Small intestine (tissue), 7 donors: Measurements from ENCODE around the gene BACH2. TPM values are rescaled to one million over a fixed set of nuclear protein-coding genes. Genes with fewer than 3 reads are reported as not detected.
A peak's percentile ranks its signal among the peaks of the same experiment; 100 is the strongest.

ENCODE experiments used
- DNase-seq, 2 donors: peaks; one replicate each; pipeline versions ENCODE4 v3.0.0 to v3.0.0-alpha.2; 2013
- FAIRE-seq: peaks from 2 replicates; lab custom pipeline; 2012; peaks lifted over from hg19 to GRCh38; lab: Jason Lieb, UNC
- H3K27ac ChIP-seq, 3 donors: one replicate each; pipeline ENCODE4 v1.5.1; 2013; ENCODE audit warnings: low read length in 2 of 3, mild to moderate bottlenecking in 2 of 3, control low read depth in 1 of 3, inconsistent platforms in 1 of 3, low read depth in 1 of 3, moderate library complexity in 1 of 3
- H3K27me3 ChIP-seq, 3 donors: one replicate each; pipeline ENCODE4 v1.6.1; 2013; ENCODE audit warnings: low read length in 3 of 3, inconsistent platforms in 1 of 3; ENCODE audit not compliant: control insufficient read depth in 3 of 3, insufficient read depth in 3 of 3
- H3K36me3 ChIP-seq, 3 donors: one replicate each; pipeline ENCODE4 v1.6.1; 2013; ENCODE audit warnings: low read length in 3 of 3, inconsistent platforms in 1 of 3, low read depth in 1 of 3, mild to moderate bottlenecking in 1 of 3, moderate library complexity in 1 of 3; ENCODE audit not compliant: control insufficient read depth in 3 of 3, insufficient read depth in 2 of 3
- H3K4me1 ChIP-seq, 3 donors: one replicate each; pipeline ENCODE4 v1.6.1; 2013; ENCODE audit warnings: low read length in 2 of 3, inconsistent platforms in 1 of 3, low read depth in 1 of 3, mild to moderate bottlenecking in 1 of 3, moderate library complexity in 1 of 3; ENCODE audit not compliant: control insufficient read depth in 3 of 3, insufficient read depth in 2 of 3
- H3K4me3 ChIP-seq, 3 donors: one replicate each; pipeline ENCODE4 v1.5.1; 2013; ENCODE audit warnings: low read length in 3 of 3, control low read depth in 1 of 3, inconsistent platforms in 1 of 3, low read depth in 1 of 3, mild to moderate bottlenecking in 1 of 3, moderate library complexity in 1 of 3
- H3K9me3 ChIP-seq, 2 donors: one replicate each; pipeline ENCODE4 v1.6.1; 2013; ENCODE audit warnings: low read depth in 1 of 2, low read length in 1 of 2; ENCODE audit not compliant: control insufficient read depth in 2 of 2, insufficient read depth in 1 of 2
- WGBS, 3 donors: extraction: QIAGEN DNeasy Blood & Tissue Kit; methylation state at CpG; one replicate each; pipeline ENCODE4 v1.1.7; 2013; 5-methylcytosine and 5-hydroxymethylcytosine counted together
- polyA plus RNA-seq, 4 donors: library from polyadenylated mRNA; stranded (reverse) in 3 of 4; unstranded in 1 of 4; fragments of 200-250 nt in 3 of 4; fragments of 120-200 nt in 1 of 4; gene quantifications; one replicate each; pipeline versions ENCODE4 v1.2.1 to v1.2.3, GENCODE V29; 2013
- donor health status: healthy with polysubstance abuse.
- donor health status: control.
- donor health status: control.
- donor health status: Bipolar disorder and iron deficiency.
- donor health status: healthy.

BACH2 gene
- polyA plus RNA-seq, 4 donors = under 0.01 to 1.4 (median 0.67) TPM; not detected in 1

GRCh38 chr6:90291565-90291964 lies 5.1 kb downstream of the BACH2 start:
- FAIRE-seq (no peak), DNase-seq (no peak)
- Histone ChIP-seq H3K27me3 (peaks cover 0 to 47% (median 2%) of the 10 kb centered on the region in 3 donors), H3K4me1 (peaks cover 0 to 7% (median 4%) of the 10 kb centered on the region in 3 donors), H3K4me3 (no peak overlapping the region), H3K36me3 (no peaks in the 10 kb centered on the region), H3K27ac (no peak overlapping the region), H3K9me3 (peaks cover 0 to 6% of the 10 kb centered on the region in 2 donors)
- WGBS, 3 donors = 66 to 91% (median 71%) methylated on average over 4 of the region's 4 CpGs

- FAIRE-seq = no peak
Measured at GRCh38 chr6:90290811-90291420, 5.7 kb downstream of the BACH2 start.

GRCh38 chr6:90289902-90290301 lies 6.7 kb downstream of the BACH2 start:
- DNase-seq (no peak), FAIRE-seq (no peak)
- H3K4me1 ChIP-seq = peaks cover 0 to 4% (median 4%) of the 10 kb centered on the region in 3 donors
- H3K36me3 ChIP-seq = no peaks in the 10 kb centered on the region
- peaks cover 0 to 37% (median 2%) of the 10 kb centered on the region in 3 donors for H3K27me3 ChIP-seq
- WGBS, 3 donors = 91 to 97% (median 95%) methylated on average over 1 of the region's 1 CpG
- H3K9me3 ChIP-seq = peaks cover 0 to 6% of the 10 kb centered on the region in 2 donors
- H3K4me3 ChIP-seq = no peak overlapping the region
- no peak overlapping the region for H3K27ac ChIP-seq

More at GRCh38 chr6:90290811-90291420, 5.7 kb downstream of the BACH2 start:
- no peak for DNase-seq
- WGBS, 3 donors = 82 to 87% (median 83%) methylated on average over 5 of the region's 5 CpGs
- H3K36me3 ChIP-seq = no peaks in the 10 kb centered on the region
- H3K27ac ChIP-seq = no peak overlapping the region
- H3K4me3 ChIP-seq = no peak overlapping the region
- H3K27me3 ChIP-seq = peaks cover 0 to 45% (median 2%) of the 10 kb centered on the region in 3 donors
- peaks cover 0 to 7% (median 4%) of the 10 kb centered on the region in 3 donors for H3K4me1 ChIP-seq
- H3K9me3 ChIP-seq = peaks cover 0 to 6% of the 10 kb centered on the region in 2 donors

GRCh38 chr6:90288404-90288803 lies 8.2 kb downstream of the BACH2 start:
- H3K4me3 ChIP-seq = no peak overlapping the region
- peaks cover 0 to 2% (median 0%) of the 10 kb centered on the region in 3 donors for H3K4me1 ChIP-seq
- H3K27ac ChIP-seq = no peak overlapping the region
- peaks cover 0 to 22% (median 2%) of the 10 kb centered on the region in 3 donors for H3K27me3 ChIP-seq
- peaks cover 0 to 6% of the 10 kb centered on the region in 2 donors for H3K9me3 ChIP-seq
- no peak for FAIRE-seq
- 33 to 61% (median 44%) methylated on average over 1 of the region's 1 CpG for WGBS, 3 donors
- no peaks in the 10 kb centered on the region for H3K36me3 ChIP-seq
- no peak for DNase-seq

GRCh38 chr6:90286884-90287488 lies 9.7 kb downstream of the BACH2 start:
- peaks cover 0 to 2% (median 0%) of the 10 kb centered on the region in 3 donors for H3K4me1 ChIP-seq
- no peak for FAIRE-seq
- H3K9me3 ChIP-seq = peaks cover 0 to 6% of the 10 kb centered on the region in 2 donors
- DNase-seq = peak; percentile 32 to 36
- H3K4me3 ChIP-seq = no peak overlapping the region
- H3K36me3 ChIP-seq = no peaks in the 10 kb centered on the region
- WGBS, 3 donors = 69 to 83% (median 70%) methylated on average over 4 of the region's 4 CpGs
- peaks cover 0 to 7% (median 2%) of the 10 kb centered on the region in 3 donors for H3K27me3 ChIP-seq
- H3K27ac ChIP-seq = no peak overlapping the region

GRCh38 chr6:90285611-90286381 lies 10.8 kb downstream of the BACH2 start:
- H3K9me3 ChIP-seq = peaks cover 0 to 6% of the 10 kb centered on the region in 2 donors
- FAIRE-seq (no peak), DNase-seq (peak; percentile 40 to 52)
- H3K4me1 ChIP-seq = no peaks in the 10 kb centered on the region
- peak overlapping the region in 1 of 3 donors; percentile 88 for H3K27ac ChIP-seq
- peaks cover 0 to 2% (median 0%) of the 10 kb centered on the region in 3 donors for H3K27me3 ChIP-seq
- no peak overlapping the region for H3K4me3 ChIP-seq
- 12 to 16% (median 14%) methylated on average over 9 of the region's 9 CpGs for WGBS, 3 donors
- no peaks in the 10 kb centered on the region for H3K36me3 ChIP-seq

GRCh38 chr6:90285042-90285481 lies 11.6 kb downstream of the BACH2 start:
- Histone ChIP-seq H3K4me3 (no peak overlapping the region), H3K36me3 (no peaks in the 10 kb centered on the region), H3K4me1 (no peaks in the 10 kb centered on the region), H3K27me3 (peaks cover 0 to 3% (median 0%) of the 10 kb centered on the region in 3 donors), H3K9me3 (peaks cover 0 to 6% of the 10 kb centered on the region in 2 donors), H3K27ac (peak overlapping the region in 1 of 3 donors; percentile 88)
- DNase-seq (no peak), FAIRE-seq (no peak)
- WGBS, 3 donors = 35 to 63% (median 41%) methylated on average over 4 of the region's 4 CpGs
